Activated T-cell treated with anti-CD3 and anti-CD28 coated beads for 4 hours (primary cell): Measurements from ENCODE around the gene CTDP1.

Experiments used
- DNase-seq: peaks from one replicate; pipeline ENCODE4 v3.0.0-alpha.2; 2020

CTDP1 gene, protein sequence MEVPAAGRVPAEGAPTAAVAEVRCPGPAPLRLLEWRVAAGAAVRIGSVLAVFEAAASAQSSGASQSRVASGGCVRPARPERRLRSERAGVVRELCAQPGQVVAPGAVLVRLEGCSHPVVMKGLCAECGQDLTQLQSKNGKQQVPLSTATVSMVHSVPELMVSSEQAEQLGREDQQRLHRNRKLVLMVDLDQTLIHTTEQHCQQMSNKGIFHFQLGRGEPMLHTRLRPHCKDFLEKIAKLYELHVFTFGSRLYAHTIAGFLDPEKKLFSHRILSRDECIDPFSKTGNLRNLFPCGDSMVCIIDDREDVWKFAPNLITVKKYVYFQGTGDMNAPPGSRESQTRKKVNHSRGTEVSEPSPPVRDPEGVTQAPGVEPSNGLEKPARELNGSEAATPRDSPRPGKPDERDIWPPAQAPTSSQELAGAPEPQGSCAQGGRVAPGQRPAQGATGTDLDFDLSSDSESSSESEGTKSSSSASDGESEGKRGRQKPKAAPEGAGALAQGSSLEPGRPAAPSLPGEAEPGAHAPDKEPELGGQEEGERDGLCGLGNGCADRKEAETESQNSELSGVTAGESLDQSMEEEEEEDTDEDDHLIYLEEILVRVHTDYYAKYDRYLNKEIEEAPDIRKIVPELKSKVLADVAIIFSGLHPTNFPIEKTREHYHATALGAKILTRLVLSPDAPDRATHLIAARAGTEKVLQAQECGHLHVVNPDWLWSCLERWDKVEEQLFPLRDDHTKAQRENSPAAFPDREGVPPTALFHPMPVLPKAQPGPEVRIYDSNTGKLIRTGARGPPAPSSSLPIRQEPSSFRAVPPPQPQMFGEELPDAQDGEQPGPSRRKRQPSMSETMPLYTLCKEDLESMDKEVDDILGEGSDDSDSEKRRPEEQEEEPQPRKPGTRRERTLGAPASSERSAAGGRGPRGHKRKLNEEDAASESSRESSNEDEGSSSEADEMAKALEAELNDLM

DNA sequence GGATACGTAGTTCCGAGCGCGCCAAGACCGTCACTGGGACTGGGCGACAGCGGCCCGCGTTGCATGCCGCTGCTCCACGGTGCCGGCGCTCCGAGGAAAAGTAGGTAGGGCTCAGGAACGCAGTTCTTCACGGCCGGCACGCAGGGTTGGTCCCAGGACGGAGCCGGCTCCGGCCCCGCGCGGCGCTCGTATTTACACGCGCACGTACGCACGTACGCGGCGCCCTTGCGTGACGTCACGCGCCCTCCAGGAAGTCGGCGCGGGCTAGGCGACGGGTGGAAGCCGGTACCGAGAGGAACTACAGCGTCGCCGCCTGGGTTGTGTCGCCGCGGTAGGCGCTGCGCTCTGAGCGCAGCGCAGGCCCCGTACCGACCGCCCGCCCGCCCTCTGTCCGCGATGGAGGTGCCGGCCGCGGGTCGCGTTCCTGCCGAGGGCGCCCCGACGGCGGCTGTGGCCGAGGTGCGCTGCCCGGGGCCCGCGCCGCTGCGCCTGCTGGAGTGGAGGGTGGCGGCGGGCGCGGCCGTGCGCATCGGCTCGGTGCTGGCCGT lies at the start of gene CTDP1:
Gene CTDP1, plus strand, starts transcription at position 252 of the 548 bp plus-strand sequence. Its CDS starts 145 bp downstream, at position 397.
- DNase-seq = peak; percentile 83

DNA sequence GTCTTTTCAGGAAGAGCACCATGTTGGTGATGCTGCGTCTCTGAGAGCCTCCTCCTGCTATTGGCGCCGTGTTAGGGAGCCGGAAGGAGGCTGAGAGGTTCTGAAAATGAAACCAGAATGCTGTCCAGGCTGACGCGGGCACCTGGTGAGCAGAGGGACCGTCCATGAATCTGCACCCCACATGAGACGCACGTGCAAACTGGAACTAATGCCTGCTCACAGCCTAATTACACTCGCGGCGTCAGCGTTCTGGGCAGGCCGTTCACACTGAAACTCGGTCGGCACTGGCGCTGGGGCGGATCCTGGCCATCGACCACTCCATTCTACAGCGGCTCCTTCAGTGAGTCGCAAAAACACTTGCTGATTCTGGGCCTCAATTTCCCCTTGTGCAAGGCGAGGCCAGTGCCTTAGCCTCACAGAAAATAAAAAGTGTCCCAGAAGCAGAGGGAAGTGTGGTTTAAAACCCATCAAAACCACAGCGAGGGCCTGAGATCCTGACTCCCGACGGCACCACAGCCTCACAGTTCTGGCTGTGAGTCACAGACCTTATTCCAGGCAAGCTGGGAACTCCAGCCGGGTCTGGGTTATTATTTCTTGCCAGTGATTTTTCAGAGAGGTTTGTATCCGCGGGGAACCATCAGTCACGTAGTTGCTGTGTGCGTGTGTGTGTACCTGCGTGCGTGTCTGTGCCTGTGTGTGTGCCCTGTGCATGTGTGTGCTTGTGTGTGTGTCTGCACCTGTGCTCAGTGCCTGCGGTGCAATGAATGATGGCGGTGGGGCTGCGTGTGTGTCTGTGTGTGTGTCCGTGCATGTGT lies 49.1 kb upstream of the CTDP1 start:
- DNase-seq = no peak

- no peak for DNase-seq
Measured at GRCh38 chr18:79631096-79631507, 48.5 kb upstream of the CTDP1 start.

GRCh38 chr18:79631761-79632446 lies 47.7 kb upstream of the CTDP1 start:
- no peak for DNase-seq

GRCh38 chr18:79632765-79633164 lies 46.8 kb upstream of the CTDP1 start:
- DNase-seq = no peak

GRCh38 chr18:79634186-79634585 lies 45.4 kb upstream of the CTDP1 start:
- DNase-seq = no peak

DNA sequence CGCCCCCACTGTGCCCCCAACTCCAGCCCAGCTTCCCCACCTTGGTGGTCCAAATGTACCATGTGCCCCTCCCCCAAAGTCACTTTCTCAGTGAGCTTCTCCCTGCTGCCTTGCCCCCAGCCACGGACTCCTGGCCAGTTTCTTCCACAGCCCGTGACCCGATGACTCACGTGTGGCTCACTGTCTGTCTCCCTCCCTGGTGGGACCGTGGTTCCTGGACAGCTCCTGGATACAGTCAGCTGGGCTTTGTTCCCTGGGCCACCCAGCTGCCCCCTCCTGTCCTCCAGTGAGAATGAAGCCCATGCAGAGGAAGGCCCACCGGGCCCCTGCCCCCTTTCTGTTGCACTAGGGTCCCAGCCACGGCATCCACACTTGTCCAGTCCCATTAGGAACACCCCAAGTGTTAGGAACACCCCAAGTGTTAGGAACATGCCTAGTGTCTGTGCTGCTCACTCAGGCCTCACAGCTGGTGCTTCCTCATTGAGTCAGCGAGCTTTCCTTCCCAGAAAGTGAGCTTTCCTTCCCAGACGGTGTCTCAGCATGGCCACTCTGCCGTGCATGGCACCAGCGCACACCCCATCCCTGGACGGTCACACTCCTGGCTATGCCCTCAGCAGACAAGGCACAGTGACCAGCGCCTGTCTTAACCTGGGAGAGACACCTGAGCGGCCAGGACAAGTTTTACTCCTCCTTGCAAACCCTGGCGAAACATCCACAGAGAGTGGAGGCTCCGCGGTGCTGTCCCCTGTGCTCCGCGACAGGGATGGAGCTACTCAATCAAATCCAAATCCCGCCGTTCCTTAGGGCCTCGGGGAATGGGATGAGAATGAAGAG lies 44.8 kb upstream of the CTDP1 start:
- DNase-seq = no peak

DNA sequence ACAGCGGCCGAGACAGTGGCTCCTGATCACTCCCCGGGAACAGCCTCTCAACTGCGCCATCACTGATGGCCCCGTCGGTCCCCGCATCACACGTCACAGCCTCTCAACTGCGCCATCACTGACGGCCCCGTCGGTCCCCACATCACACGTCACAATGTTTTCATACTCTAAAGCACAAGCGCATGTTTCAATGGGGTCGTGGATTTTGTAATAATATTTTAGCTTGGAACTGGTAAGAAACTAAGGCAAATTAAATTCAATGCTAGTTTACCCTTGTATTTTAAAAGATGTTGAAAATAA lies 44.2 kb upstream of the CTDP1 start:
- no peak for DNase-seq

DNA sequence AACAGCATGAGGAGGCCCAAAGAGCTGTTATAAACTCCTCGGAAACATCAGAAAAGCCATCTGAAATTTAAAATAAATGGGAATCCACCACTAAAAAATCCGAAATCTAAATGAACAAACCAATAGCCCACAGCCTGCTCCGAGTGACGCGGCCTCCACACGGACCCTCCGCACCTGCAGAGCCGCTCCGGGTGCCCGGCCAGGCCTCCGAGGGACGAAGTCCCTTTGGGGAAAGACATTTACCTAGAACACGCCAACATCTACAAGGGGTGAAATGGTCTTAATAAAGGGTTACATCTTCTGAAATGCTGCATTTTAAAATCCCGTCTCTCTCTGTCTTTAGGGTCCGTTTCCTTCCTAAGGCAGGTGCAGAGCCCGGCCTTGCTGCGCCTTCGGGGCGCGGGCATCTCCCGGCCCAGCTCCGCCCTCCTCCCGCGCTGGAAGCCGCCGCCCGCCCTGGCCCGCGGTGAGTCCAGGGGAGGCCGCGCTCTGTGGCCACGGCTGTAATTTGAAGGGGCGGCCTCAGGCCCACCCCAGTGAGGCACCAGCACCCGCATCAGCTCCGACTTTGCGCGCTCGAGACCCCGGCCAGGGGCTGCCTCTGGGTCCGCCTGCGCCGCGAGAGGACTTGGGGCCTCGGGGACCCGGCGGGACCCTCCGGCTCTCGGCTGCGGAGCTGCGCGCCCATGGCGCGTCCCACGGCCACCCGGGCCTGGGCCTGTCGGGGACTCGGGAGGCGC lies 42.3 kb upstream of the CTDP1 start:
- DNase-seq = no peak

GRCh38 chr18:79637921-79638909 lies 41.4 kb upstream of the CTDP1 start:
- DNase-seq = no peak

- DNase-seq = no peak
Measured at GRCh38 chr18:79639072-79639829, 40.4 kb upstream of the CTDP1 start.

GRCh38 chr18:79640064-79640672 lies 39.4 kb upstream of the CTDP1 start:
- no peak for DNase-seq

DNA sequence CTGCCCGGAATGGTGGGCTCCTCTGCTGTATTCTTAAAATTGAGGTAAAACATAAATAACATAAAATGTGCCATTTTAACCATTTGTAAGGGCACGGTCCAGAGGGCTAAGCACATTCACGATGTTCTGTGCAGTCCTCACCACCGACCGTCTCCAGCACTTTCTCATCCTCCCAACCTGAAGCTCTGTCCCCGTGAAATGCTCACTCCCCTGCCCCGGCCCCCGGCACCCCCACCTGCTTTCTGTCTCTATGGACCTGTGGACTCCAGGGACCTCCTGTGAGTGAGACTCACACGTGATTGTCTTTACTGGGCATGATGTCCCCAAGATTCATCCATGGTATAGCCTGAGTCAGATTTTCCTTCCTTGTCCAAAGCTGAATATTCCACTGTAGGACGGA lies 38.7 kb upstream of the CTDP1 start:
- DNase-seq = no peak

GRCh38 chr18:79641722-79642497 lies 37.7 kb upstream of the CTDP1 start:
- no peak for DNase-seq

DNA sequence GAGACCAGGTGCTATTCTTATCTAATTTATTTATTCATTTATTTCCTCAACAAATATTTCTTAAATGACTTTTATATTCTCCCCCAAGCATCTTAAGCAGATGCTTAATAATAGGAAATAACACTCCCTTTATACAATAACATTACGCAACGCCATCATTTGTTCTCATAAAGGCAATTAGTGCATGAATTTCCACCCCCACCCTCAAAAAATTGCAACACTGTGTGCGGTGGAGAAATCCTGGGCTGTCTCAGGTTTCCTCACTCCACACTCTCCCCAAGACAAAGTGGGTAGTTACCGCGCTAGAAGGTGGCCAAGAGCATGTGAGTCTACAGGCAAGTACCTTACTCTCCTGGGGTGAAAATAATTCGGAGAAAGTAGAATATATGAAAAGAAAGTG lies 37.0 kb upstream of the CTDP1 start:
- DNase-seq = no peak

- DNase-seq = no peak
Measured at GRCh38 chr18:79643054-79643984, 36.3 kb upstream of the CTDP1 start.
